GM06990 (cell line): ENCODE data around the gene PRR14L.

Experiments used
- DNase-seq: peaks from one replicate; pipeline ENCODE4 v3.0.0-alpha.2; 2011; ENCODE audit not compliant: insufficient read length; ENCODE audit errors: extremely low read depth
- H3K27me3 ChIP-seq: replicated peaks from 2 replicates; pipeline ENCODE4 v1.6.0; 2011; ENCODE audit warnings: low read length; ENCODE audit not compliant: control insufficient read depth, insufficient read depth
- H3K36me3 ChIP-seq: 2 replicates; pipeline ENCODE4 v1.5.1; 2011; ENCODE audit warnings: low read length; ENCODE audit not compliant: control insufficient read depth, insufficient read depth
- H3K4me3 ChIP-seq: replicated peaks from 2 replicates; pipeline ENCODE4 v1.5.1; 2011; ENCODE audit warnings: low read depth, mild to moderate bottlenecking, control low read depth, low read length
- CTCF ChIP-seq: IDR thresholded peaks from 2 replicates; pipeline ENCODE4 v1.5.1; 2011; ENCODE audit warnings: low read length, control low read depth, mild to moderate bottlenecking, inconsistent platforms; ENCODE audit not compliant: insufficient read depth, poor library complexity, severe bottlenecking

PRR14L gene

DNA sequence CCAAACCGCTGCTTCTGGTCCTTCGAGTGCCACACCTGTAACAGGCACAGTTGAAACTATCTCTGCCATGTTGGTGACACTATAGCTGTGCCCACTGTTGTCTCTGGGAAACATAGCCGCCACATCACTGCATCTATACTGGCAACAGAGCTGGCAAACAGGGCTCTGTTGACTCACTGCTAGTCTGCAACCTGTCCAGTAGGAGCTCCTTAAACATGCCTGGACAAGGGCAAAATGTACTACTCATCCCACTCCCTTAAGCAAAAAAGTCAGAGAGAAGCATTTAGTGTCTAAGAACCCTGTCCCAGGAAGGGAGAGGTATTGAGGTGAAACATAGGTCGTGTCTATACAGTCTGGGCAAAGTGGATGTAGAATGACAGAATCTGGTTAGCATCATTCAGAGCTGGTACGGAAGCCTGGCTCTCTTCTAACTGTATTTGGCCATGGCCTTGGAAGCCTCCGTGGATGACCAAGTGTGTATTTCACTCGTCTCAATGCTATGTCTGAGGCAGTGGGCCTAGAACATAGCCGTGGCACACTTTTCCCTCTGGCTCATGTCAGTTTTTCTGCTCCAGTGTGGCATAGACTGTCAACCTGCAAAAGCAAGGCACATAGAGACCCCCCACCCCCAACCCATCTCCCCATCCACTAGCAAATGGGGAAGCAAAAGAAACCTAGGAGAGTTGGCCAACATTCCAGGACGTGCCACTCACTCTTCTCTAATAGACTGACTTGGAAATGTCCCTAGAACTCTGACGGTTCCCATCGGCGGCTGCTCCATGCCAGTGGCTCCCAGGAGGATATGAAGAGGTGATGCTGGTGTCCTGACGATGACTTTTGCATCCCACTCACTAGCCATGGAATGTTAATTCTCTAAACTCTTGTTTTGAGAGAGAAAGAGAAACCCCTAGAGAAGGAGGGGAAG, 66.5 kb downstream of the PRR14L start:
- TF ChIP-seq CTCF: no peak
- Histone ChIP-seq H3K4me3 (no peak overlapping the region), H3K36me3 (peaks cover 17% of the 10 kb centered on the region), H3K27me3 (no peaks in the 10 kb centered on the region)
- DNase-seq: no peak

- Histone ChIP-seq H3K36me3 (peaks cover 15% of the 10 kb centered on the region), H3K27me3 (no peaks in the 10 kb centered on the region), H3K4me3 (no peak overlapping the region)
- TF ChIP-seq CTCF: no peak
- DNase-seq: no peak
These were observed 67.2 kb downstream of the PRR14L start for GRCh38 chr22:31682751-31683150.

- Histone ChIP-seq H3K4me3 (no peak overlapping the region), H3K36me3 (peaks cover 13% of the 10 kb centered on the region), H3K27me3 (no peaks in the 10 kb centered on the region)
- TF ChIP-seq CTCF: no peak
- DNase-seq: no peak
These were observed 68.3 kb downstream of the PRR14L start for GRCh38 chr22:31681349-31682345.

DNA sequence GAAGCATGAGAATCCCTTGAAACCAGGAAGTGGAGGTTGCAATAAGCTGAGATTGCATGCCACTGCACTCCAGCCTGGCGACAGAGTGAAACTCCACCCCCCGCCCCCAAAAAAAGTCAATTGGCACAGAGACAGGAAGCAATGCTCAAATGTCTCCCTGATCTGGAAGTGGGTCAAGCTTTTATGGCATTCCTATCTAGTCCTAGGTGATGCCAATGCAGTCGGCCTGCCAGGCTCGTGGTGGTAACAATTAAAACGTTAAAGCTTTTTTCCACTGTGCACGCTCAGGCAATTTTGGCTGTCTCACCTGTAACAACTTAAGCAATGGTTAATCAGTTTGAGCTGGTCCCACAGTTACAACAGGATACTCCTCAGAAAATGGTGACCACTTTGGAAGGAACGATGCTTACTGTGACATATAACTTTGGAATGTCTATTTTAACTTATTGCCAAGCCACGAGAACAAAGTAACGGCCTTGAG, 69.0 kb downstream of the PRR14L start:
- Histone ChIP-seq H3K4me3 (no peak overlapping the region), H3K27me3 (no peaks in the 10 kb centered on the region), H3K36me3 (peaks cover 13% of the 10 kb centered on the region)
- no peak for DNase-seq
- TF ChIP-seq CTCF: no peak

GRCh38 chr22:31678748-31679147, 71.2 kb downstream of the PRR14L start:
- Histone ChIP-seq H3K36me3 (peaks cover 5% of the 10 kb centered on the region), H3K4me3 (no peak overlapping the region), H3K27me3 (no peaks in the 10 kb centered on the region)
- no peak for TF ChIP-seq CTCF
- no peak for DNase-seq
